ENCODE results near the gene TBX21. TPM values are rescaled to one million over a fixed set of nuclear protein-coding genes. Genes with fewer than 3 reads are reported as not detected.

TBX21 gene
- total RNA-seq, 1 experiment from 2014 or later, result 0.20 TPM

GRCh38 chr17:47704736-47705135, 28.3 kb upstream of the TBX21 start:
- CTCF ChIA-PET, result no interaction called here
- no peak for ATAC-seq
- Histone ChIP-seq H3K27ac (ENCODE audit: low read depth, low read length) (no peak overlapping the region), H3K4me3 (replicated peaks in 1 of 2; ENCODE audit: low read depth in 1 of 2, low read length in 2 of 2) (no peak overlapping the region), H3K9me2 (ENCODE audit: insufficient read depth) (no peaks in the 10 kb centered on the region), H3K4me2 (ENCODE audit: low read length) (no peak overlapping the region), H3K79me2 (ENCODE audit: insufficient read depth, low read length) (no peaks in the 10 kb centered on the region), H3K36me3 (ENCODE audit: control insufficient read depth in 1 of 2, insufficient read depth in 2 of 2, low read length in 2 of 2) (no peaks in the 10 kb centered on the region), H3K9me3 (ENCODE audit: control insufficient read depth in 1 of 2, insufficient read depth in 1 of 2, low read depth in 1 of 2, low read length in 2 of 2) (no peaks in the 10 kb centered on the region), H3K9ac (ENCODE audit: low read length) (no peak overlapping the region), H3K27me3 (ENCODE audit: insufficient read depth, low read length) (no peaks in the 10 kb centered on the region), H3K4me1 (ENCODE audit: control insufficient read depth in 1 of 2, insufficient read depth in 2 of 2, low read length in 2 of 2) (peaks cover 0 to 9% of the 10 kb centered on the region in 2 experiments; a peak in 2 of 4 replicates), H4K20me1 (ENCODE audit: insufficient read depth) (no peaks in the 10 kb centered on the region), H2AFZ (ENCODE audit: low read depth, low read length, poor library complexity, severe bottlenecking) (no peak overlapping the region)
- TF ChIP-seq YY1 (IDR thresholded peaks at IDR 0.05; ENCODE audit: extremely low read depth, insufficient replicate concordance, low read depth, low read length) (no peak), RAD21 (IDR thresholded peaks at IDR 0.05; ENCODE audit: low read depth) (no peak), CBX3 (IDR thresholded peaks at IDR 0.05; ENCODE audit: low read depth) (no peak), EZH2 (IDR thresholded peaks at IDR 0.05) (no peak), POLR2A (IDR thresholded peaks at IDR 0.05; ENCODE audit: borderline replicate concordance, extremely low read depth, insufficient read depth, insufficient read length) (no peak), CEBPB (IDR thresholded peaks at IDR 0.05; ENCODE audit: low read depth) (no peak), POLR2AphosphoS5 (IDR thresholded peaks at IDR 0.05; ENCODE audit: low read depth, low read length) (no peak)
- TF ChIP-seq, protein P1, sequence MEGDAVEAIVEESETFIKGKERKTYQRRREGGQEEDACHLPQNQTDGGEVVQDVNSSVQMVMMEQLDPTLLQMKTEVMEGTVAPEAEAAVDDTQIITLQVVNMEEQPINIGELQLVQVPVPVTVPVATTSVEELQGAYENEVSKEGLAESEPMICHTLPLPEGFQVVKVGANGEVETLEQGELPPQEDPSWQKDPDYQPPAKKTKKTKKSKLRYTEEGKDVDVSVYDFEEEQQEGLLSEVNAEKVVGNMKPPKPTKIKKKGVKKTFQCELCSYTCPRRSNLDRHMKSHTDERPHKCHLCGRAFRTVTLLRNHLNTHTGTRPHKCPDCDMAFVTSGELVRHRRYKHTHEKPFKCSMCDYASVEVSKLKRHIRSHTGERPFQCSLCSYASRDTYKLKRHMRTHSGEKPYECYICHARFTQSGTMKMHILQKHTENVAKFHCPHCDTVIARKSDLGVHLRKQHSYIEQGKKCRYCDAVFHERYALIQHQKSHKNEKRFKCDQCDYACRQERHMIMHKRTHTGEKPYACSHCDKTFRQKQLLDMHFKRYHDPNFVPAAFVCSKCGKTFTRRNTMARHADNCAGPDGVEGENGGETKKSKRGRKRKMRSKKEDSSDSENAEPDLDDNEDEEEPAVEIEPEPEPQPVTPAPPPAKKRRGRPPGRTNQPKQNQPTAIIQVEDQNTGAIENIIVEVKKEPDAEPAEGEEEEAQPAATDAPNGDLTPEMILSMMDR (IDR thresholded peaks at IDR 0.05 in 2 of 3, conservative IDR thresholded peaks at IDR 0.05 in 1 of 3; ENCODE audit: borderline replicate concordance in 1 of 3, insufficient read depth in 1 of 3, low read depth in 2 of 3, low read length in 2 of 3), result no peak
- no TSS peak for BruUV-seq (replicated peaks)
- DNase-seq (ENCODE audit: low read depth, low spot score), result no peak
- POLR2A ChIA-PET, result no interaction called here
- RAD21 ChIA-PET (ENCODE audit: low non-redundant PET in 1 of 2, low total read pairs in 2 of 2, uncharacterized antibody in 2 of 2, unreplicated experiment in 2 of 2), result no interaction called here
- intact Hi-C loops (cut with micrococcal nuclease), result no loop called here
